NK-92 treated with Interleukin-12 subunit alpha and Interleukin-12 subunit beta, amount 100 ng/mL, for 24 hours (cell line): Measurements from ENCODE around the gene ZP2.
"Not testable (repeated sequence)": the region's sequence is repeated elsewhere in the genome, so short reads cannot be mapped to it uniquely, and the experiment has no call there.

Source experiments
- DNase-seq: peaks from one replicate; lab custom pipeline; 2025; lab: John Stamatoyannopoulos, UW

Gene ZP2

GRCh38 chr16:21217121-21217520 lies 5.7 kb upstream of the ZP2 start:
- no peak for DNase-seq

GRCh38 chr16:21214086-21214485 lies 2.7 kb upstream of the ZP2 start:
- DNase-seq: no peak

- DNase-seq: no peak
These were observed 2.7 kb downstream of the ZP2 start for GRCh38 chr16:21208446-21209230.

GRCh38 chr16:21206550-21206949 lies 4.8 kb downstream of the ZP2 start:
- no peak for DNase-seq

- DNase-seq: no peak
These were observed 6.1 kb downstream of the ZP2 start for GRCh38 chr16:21205303-21205702.

- no peak for DNase-seq
These were observed 8.1 kb downstream of the ZP2 start for GRCh38 chr16:21203155-21203797.

- no peak for DNase-seq
These were observed 11.7 kb downstream of the ZP2 start for GRCh38 chr16:21199607-21200218.

- no peak for DNase-seq
These were observed 13.8 kb downstream of the ZP2 start for GRCh38 chr16:21197621-21198020.

- no peak for DNase-seq
These were observed 14.3 kb downstream of the ZP2 start for GRCh38 chr16:21197112-21197511.

GRCh38 chr16:21195330-21195729 lies 16.0 kb downstream of the ZP2 start:
- not testable (repeated sequence) for DNase-seq

- no peak for DNase-seq
These were observed 16.5 kb downstream of the ZP2 start for GRCh38 chr16:21194771-21195301.

- no peak for DNase-seq
These were observed 18.4 kb downstream of the ZP2 start for GRCh38 chr16:21192991-21193390.

- no peak for DNase-seq
These were observed 20.8 kb downstream of the ZP2 start for GRCh38 chr16:21190599-21190998.

GRCh38 chr16:21190013-21190412 lies 21.4 kb downstream of the ZP2 start:
- DNase-seq: no peak

GRCh38 chr16:21189311-21189710 lies 22.1 kb downstream of the ZP2 start:
- DNase-seq: no peak

GRCh38 chr16:21186326-21186691 lies 25.1 kb downstream of the ZP2 start:
- DNase-seq: no peak

- no peak for DNase-seq
These were observed 25.6 kb downstream of the ZP2 start for GRCh38 chr16:21185659-21186325.

- no peak for DNase-seq
These were observed 26.5 kb downstream of the ZP2 start for GRCh38 chr16:21184834-21185233.

GRCh38 chr16:21183995-21184394 lies 27.4 kb downstream of the ZP2 start:
- DNase-seq: no peak

- no peak for DNase-seq
These were observed 31.4 kb downstream of the ZP2 start for GRCh38 chr16:21179983-21180365.

GRCh38 chr16:21179126-21179982 lies 32.0 kb downstream of the ZP2 start:
- no peak for DNase-seq

GRCh38 chr16:21175397-21175796 lies 36.0 kb downstream of the ZP2 start:
- DNase-seq: no peak
